MM.1S (cell line): Measurements from ENCODE around the gene VSIG10L.

Experiments
- DNase-seq: peaks from one replicate; pipeline ENCODE4 v3.0.0-alpha.2; 2015
- H2AFZ ChIP-seq: fragments of 300-600 bp; sonication (generic); 2 replicates; pipeline ENCODE4 v1.6.0; 2016; ENCODE audit warnings: antibody characterized with exemption, low read length
- H3F3A ChIP-seq: fragments of 300-600 bp; sonication (generic); 2 replicates; pipeline ENCODE4 v1.6.1; 2016; ENCODE audit warnings: mild to moderate bottlenecking, antibody characterized with exemption, low read length, moderate library complexity, mixed read lengths; ENCODE audit not compliant: insufficient read depth
- H3K27ac ChIP-seq: fragments of 300-600 bp; sonication (generic); 2 replicates; pipeline ENCODE4 v1.5.1; 2016; ENCODE audit warnings: mild to moderate bottlenecking, low read length
- H3K27me3 ChIP-seq: fragments of 300-600 bp; sonication (generic); replicated peaks from 2 replicates; pipeline ENCODE4 v1.6.0; 2016; ENCODE audit warnings: low read length; ENCODE audit not compliant: insufficient read depth
- H3K36me3 ChIP-seq: fragments of 300-600 bp; sonication (generic); replicated peaks from 2 replicates; pipeline ENCODE4 v1.6.1; 2016; ENCODE audit warnings: mild to moderate bottlenecking, low read length, mixed read lengths; ENCODE audit not compliant: insufficient read depth
- H3K4me1 ChIP-seq: fragments of 300-600 bp; sonication (generic); 2 replicates; pipeline ENCODE4 v1.6.1; 2016; ENCODE audit warnings: low read length, mixed read lengths
- H3K4me2 ChIP-seq: fragments of 300-600 bp; sonication (generic); 2 replicates; pipeline ENCODE4 v1.6.0; 2016; ENCODE audit warnings: low read depth, low read length
- H3K4me3 ChIP-seq: fragments of 300-600 bp; sonication (generic); 2 replicates; pipeline ENCODE4 v1.5.1; 2016; ENCODE audit warnings: low read length, mixed read lengths
- H3K79me2 ChIP-seq: fragments of 300-600 bp; sonication (generic); 2 replicates; pipeline ENCODE4 v1.6.1; 2016; ENCODE audit warnings: mixed run types, low read length, mixed read lengths
- H3K9ac ChIP-seq: fragments of 300-600 bp; sonication (generic); 2 replicates; pipeline ENCODE4 v1.6.1; 2016; ENCODE audit warnings: low read length, mixed read lengths
- H3K9me2 ChIP-seq: fragments of 300-600 bp; sonication (generic); replicated peaks from 2 replicates; pipeline ENCODE4 v1.6.1; 2016; ENCODE audit warnings: mild to moderate bottlenecking, low read length, mixed read lengths; ENCODE audit not compliant: insufficient read depth
- H3K9me3 ChIP-seq: fragments of 300-600 bp; sonication (generic); replicated peaks from 2 replicates; pipeline ENCODE4 v1.6.1; 2016; ENCODE audit warnings: mild to moderate bottlenecking, low read length, mixed read lengths; ENCODE audit not compliant: insufficient read depth
- H4K20me1 ChIP-seq: fragments of 300-600 bp; sonication (generic); 2 replicates; pipeline ENCODE4 v1.6.1; 2016; ENCODE audit warnings: mild to moderate bottlenecking, low read length, moderate library complexity, mixed read lengths; ENCODE audit not compliant: insufficient read depth
- EZH2 ChIP-seq: fragments of 300-600 bp; sonication (generic); optimal IDR thresholded peaks from 2 replicates; pipeline ENCODE3; 2017; ENCODE audit warnings: low read depth, mild to moderate bottlenecking, antibody characterized with exemption, low read length, mixed read lengths
- EZH2phosphoT487 ChIP-seq: fragments of 300-600 bp; sonication (generic); IDR thresholded peaks from 2 replicates; pipeline ENCODE4 v1.6.1; 2018; ENCODE audit warnings: antibody characterized with exemption, low read length
- TF ChIP-seq, protein P1 (sequence below): fragments of 300-600 bp; sonication (generic); IDR thresholded peaks from 2 replicates; pipeline ENCODE4 v1.5.1; 2016; ENCODE audit warnings: antibody characterized with exemption, low read length, mixed read lengths

VSIG10L gene

DNA sequence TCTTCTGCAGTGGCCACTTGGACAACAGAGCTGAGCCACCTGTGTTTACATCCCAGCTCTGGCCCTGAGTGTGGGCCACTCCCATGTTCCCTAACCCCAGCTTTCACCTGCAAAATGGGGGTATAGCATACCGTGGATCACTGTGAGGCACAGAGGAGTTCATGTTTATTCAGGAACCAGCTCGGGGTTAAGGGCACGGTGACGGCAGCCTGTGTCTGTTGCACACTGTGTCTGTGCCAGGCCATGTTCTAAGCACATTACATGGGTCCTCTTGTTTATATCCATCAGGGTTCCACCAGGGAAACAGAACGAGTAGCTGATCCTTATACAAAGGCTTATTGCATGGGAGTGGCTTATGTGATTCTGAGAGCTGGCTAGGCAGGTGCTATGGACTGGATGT lies 44.5 kb downstream of the VSIG10L start:
- Histone ChIP-seq H3K27me3 (no peaks in the 10 kb centered on the region), H2AFZ (no peak overlapping the region), H3K4me2 (no peak overlapping the region), H3K9me2 (no peaks in the 10 kb centered on the region), H3K4me1 (no peaks in the 10 kb centered on the region), H3K79me2 (no peaks in the 10 kb centered on the region), H4K20me1 (no peaks in the 10 kb centered on the region), H3K9ac (no peak overlapping the region), H3K36me3 (no peaks in the 10 kb centered on the region), H3F3A (no peaks in the 10 kb centered on the region), H3K9me3 (no peaks in the 10 kb centered on the region), H3K4me3 (no peak overlapping the region), H3K27ac (no peak overlapping the region)
- DNase-seq: no peak
- TF ChIP-seq EZH2: no peak
- no peak for TF ChIP-seq EZH2phosphoT487
- TF ChIP-seq, protein P1, sequence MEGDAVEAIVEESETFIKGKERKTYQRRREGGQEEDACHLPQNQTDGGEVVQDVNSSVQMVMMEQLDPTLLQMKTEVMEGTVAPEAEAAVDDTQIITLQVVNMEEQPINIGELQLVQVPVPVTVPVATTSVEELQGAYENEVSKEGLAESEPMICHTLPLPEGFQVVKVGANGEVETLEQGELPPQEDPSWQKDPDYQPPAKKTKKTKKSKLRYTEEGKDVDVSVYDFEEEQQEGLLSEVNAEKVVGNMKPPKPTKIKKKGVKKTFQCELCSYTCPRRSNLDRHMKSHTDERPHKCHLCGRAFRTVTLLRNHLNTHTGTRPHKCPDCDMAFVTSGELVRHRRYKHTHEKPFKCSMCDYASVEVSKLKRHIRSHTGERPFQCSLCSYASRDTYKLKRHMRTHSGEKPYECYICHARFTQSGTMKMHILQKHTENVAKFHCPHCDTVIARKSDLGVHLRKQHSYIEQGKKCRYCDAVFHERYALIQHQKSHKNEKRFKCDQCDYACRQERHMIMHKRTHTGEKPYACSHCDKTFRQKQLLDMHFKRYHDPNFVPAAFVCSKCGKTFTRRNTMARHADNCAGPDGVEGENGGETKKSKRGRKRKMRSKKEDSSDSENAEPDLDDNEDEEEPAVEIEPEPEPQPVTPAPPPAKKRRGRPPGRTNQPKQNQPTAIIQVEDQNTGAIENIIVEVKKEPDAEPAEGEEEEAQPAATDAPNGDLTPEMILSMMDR: no peak

DNA sequence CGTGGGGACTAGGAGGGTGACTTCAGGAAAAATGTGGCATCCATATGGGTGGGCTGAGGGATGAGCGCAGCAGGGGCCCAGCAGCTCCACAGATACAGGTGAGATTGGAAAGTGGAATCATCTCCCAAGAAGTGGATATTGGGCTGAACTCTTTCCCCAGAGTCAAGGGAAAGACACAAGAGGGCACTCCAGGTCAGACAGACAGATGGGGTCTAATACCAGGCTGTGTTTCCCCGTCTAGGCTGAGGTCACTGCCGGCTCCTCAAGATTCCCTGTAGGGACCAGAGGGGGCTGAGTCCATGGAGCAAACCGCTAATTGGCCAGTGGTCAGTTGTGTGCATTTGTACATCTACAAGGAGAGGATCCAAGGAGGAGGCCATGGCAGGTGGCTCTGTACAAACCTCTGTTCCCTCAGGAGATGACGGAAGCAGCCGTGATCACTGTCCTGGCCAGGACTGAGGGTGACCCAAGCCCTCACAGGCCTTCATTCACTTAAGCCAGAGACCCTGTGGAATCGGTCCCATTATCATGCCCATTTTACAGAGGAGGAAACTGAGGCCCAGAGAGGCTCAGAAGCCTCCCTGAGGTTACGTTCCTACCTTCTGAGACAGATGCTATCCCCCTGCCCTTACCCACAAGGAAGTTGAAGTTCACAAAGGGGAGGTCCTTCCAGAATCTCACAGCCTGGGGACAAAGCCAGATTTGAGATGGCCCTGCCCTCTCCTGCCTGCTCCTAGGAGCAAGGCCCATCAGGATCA lies 45.4 kb downstream of the VSIG10L start:
- no peak for DNase-seq
- Histone ChIP-seq H3F3A (no peaks in the 10 kb centered on the region), H3K79me2 (no peaks in the 10 kb centered on the region), H3K4me1 (no peaks in the 10 kb centered on the region), H3K4me3 (no peak overlapping the region), H3K9ac (no peak overlapping the region), H3K27ac (no peak overlapping the region), H3K9me3 (no peaks in the 10 kb centered on the region), H3K27me3 (no peaks in the 10 kb centered on the region), H3K4me2 (no peak overlapping the region), H2AFZ (no peak overlapping the region), H4K20me1 (no peaks in the 10 kb centered on the region), H3K9me2 (no peaks in the 10 kb centered on the region), H3K36me3 (no peaks in the 10 kb centered on the region)
- TF ChIP-seq EZH2: no peak
- TF ChIP-seq, protein P1: no peak
- no peak for TF ChIP-seq EZH2phosphoT487

DNA sequence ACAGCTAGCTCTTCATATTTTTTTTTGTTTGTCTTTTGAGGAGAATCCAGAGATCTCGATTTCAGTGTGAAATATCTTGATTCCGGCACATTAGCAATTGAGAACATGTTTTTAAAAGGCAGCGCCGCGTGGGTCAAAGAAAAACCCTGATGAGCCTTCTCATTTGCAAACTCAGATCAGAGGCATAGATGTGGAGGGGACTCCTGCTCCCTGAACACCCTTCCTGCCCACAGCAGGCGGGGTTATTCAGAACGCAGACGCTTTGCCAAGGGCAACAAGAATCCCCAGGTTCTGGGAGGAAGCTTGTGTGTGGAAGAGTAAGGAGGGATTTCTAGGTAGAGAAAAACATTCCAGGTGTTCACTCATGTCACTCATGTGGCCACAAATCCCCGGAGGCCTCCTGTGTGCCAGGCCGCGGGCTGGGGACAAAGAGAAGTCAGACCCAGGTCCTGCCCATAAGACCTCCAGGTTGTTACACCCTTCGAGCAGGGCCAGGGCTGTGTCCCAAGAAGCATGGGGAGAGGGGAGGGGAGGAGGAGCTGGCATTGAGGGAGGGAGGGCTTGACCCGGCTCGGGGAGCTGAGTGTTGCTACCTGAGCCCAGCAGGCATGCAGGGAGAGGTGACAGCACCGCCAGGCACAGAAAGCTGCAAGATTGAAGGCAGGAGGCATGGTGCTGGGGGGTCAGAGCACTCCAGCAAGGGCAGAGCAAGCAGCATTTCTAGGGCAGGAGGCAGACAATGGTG lies 46.4 kb downstream of the VSIG10L start:
- DNase-seq: no peak
- Histone ChIP-seq H3K27me3 (no peaks in the 10 kb centered on the region), H3K27ac (no peak overlapping the region), H3K36me3 (no peaks in the 10 kb centered on the region), H3K79me2 (no peaks in the 10 kb centered on the region), H3K9me2 (no peaks in the 10 kb centered on the region), H3K9ac (no peak overlapping the region), H4K20me1 (no peaks in the 10 kb centered on the region), H3K9me3 (no peaks in the 10 kb centered on the region), H3F3A (no peaks in the 10 kb centered on the region), H2AFZ (no peak overlapping the region), H3K4me3 (no peak overlapping the region), H3K4me2 (no peak overlapping the region), H3K4me1 (no peaks in the 10 kb centered on the region)
- TF ChIP-seq EZH2phosphoT487 (no peak), EZH2 (no peak)
- TF ChIP-seq, protein P1: no peak
